ENCODE results near the gene APCS.

- TF ChIP-seq, protein P1, sequence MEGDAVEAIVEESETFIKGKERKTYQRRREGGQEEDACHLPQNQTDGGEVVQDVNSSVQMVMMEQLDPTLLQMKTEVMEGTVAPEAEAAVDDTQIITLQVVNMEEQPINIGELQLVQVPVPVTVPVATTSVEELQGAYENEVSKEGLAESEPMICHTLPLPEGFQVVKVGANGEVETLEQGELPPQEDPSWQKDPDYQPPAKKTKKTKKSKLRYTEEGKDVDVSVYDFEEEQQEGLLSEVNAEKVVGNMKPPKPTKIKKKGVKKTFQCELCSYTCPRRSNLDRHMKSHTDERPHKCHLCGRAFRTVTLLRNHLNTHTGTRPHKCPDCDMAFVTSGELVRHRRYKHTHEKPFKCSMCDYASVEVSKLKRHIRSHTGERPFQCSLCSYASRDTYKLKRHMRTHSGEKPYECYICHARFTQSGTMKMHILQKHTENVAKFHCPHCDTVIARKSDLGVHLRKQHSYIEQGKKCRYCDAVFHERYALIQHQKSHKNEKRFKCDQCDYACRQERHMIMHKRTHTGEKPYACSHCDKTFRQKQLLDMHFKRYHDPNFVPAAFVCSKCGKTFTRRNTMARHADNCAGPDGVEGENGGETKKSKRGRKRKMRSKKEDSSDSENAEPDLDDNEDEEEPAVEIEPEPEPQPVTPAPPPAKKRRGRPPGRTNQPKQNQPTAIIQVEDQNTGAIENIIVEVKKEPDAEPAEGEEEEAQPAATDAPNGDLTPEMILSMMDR (IDR thresholded peaks at IDR 0.05 in 8 of 11, conservative IDR thresholded peaks at IDR 0.05 in 3 of 11) = no peak
- no peak for TF ChIP-seq POLR2A (IDR thresholded peaks at IDR 0.05)
- no peak for TF ChIP-seq POLR2AphosphoS5 (IDR thresholded peaks at IDR 0.05)
Observed at GRCh38 chr1:159581422-159581821, 6.2 kb upstream of the APCS start.

All from spleen (tissue), 7 donors.